Activated CD4-positive, alpha-beta T cell treated with anti-CD3 and anti-CD28 coated beads for 48 hours (primary cell): ENCODE data around the gene KCNJ4.
"Not testable (repeated sequence)": the region's sequence is repeated elsewhere in the genome, so short reads cannot be mapped to it uniquely, and the experiment has no call there.

Experiments used
- DNase-seq: peaks from one replicate; pipeline ENCODE4 v3.0.0-alpha.2; 2020

KCNJ4 gene

DNA sequence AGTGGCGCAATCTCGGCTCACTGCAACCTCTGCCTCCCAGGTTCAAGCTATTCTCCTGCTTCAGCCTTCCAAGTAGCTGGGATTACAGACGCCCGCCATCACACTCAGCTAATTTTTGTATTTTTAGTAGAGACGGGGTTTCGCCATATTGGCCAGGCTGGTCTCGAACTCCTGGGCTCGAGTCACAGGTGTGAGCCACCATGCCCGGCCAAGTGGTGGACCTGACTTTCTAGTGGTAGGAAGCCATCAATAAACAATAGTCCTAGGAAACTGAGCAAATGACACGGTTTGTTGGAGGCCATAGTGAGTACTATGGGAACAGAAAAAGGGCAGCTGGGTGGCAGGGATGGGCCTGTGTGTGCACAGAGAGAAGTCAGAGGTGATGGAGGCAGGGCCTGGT lies 15.2 kb upstream of the KCNJ4 start:
- DNase-seq, result not testable (repeated sequence)

DNA sequence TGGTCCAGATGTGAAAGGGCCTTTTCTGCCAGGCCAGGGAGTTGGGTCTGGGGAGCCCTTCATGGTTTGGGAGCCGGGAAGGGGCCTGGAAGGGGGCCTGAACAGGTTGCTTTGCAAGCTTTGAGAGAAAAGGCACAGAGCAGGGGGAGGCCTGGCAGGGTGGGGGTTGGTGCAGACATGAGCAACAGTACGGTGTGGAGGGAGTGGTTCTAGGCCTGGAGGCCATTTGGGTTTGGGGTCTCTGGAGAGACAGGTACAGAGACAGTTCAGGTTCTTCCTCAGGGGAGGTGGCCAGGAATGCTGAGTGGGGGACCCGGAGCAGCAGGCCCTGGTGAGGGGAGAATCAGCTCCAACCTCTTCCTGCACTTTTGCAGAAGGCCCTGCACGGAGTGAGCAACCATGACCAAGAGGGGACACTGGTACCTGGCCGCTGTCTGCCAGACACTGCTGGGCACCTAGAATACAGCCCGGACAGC lies 14.3 kb upstream of the KCNJ4 start:
- DNase-seq, result no peak

DNA sequence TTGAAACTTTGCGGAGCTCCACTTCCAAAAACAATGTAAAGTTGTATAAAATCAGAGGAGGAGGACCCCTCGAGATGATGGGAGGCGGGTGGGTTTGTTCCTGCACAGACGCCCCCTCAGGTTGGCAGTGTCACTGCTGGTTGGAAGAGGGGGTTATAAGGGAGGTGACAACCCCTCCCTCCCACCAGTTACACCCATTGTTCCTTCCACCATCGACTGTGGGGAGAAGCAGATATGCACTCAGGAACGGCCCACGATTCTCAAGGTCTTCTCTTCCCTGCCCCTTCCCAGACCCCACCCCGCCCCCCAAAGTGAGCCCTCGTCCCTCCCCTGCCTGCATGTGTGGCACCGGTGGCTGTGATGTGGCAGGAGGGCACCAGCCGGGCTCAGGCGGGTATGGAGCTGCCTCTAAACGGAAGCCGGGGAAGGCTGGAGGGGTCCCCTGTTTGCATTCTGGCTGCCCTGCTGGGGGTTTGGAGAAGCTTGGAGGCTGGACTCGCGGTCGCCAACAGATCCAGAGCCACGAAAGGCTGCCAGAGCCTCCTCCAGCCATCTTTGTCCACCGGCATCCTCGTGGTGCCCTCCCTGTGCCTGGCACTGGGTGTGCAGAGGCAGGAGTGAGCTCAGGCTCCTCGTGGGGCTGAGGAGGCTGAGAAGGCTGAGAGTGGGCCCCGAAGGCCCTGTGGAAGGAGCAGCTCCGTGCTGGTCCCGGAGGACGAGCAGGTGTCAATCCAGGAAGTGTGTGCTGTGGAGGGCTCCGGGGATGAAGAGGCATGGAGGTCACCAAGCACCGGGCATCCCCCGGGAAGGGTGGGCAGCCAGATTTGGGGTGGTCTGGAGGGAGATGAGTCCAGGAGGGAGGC lies 13.7 kb upstream of the KCNJ4 start:
- no peak for DNase-seq

DNA sequence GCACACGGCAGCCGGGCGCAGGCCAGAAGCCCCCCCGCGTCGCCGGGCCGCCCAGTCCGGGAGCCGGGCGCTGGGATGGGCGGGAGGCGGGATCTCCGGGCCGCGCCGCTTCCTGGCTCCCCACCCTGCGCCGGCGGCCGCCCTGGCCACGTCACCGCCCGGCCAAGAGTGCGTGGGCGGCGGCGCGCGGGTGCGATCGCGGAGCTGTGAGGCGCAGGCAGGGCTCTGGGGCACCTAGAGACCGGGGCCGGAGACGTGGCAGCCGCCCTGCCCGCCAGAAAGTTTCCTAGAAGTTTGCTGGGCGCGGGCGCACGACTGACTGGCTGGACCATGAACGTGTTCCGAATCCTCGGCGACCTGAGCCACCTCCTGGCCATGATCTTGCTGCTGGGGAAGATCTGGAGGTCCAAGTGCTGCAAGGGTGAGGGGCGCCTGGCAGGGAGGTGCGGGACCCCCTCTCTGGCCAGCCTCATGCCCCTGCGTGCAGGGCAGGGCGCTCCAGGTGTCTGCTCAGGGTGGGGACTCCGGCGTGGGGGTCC lies 13.0 kb upstream of the KCNJ4 start, which contains the start of gene KDELR3:
TSS of gene KDELR3 (plus strand) at position 193 of the 539 bp plus-strand sequence. CDS start at position 331, 138 bp downstream.
- peak; percentile 71 for DNase-seq

DNA sequence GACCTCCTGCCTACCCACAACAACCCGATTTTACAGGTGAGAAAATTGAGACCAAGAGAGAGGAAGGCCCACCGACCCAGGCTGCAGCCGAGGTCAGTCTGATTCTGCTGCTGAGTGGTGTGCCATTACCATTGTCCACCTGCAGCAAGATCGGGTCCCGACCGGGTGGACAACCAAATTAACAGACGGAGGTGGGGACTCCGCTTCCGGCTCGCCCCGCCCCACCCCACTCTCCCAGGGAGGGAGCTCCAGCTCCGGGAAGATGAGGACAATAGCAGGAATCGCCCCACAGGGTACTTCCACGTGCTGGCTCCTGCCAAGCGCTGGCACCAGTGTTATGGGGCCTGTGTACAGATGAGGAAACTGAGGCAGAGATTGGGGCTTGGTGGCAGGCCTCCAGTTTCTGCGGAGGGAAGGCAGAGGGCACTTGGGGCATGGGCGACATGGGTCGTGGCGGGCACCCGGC lies 12.5 kb upstream of the KCNJ4 start:
- DNase-seq, result no peak

DNA sequence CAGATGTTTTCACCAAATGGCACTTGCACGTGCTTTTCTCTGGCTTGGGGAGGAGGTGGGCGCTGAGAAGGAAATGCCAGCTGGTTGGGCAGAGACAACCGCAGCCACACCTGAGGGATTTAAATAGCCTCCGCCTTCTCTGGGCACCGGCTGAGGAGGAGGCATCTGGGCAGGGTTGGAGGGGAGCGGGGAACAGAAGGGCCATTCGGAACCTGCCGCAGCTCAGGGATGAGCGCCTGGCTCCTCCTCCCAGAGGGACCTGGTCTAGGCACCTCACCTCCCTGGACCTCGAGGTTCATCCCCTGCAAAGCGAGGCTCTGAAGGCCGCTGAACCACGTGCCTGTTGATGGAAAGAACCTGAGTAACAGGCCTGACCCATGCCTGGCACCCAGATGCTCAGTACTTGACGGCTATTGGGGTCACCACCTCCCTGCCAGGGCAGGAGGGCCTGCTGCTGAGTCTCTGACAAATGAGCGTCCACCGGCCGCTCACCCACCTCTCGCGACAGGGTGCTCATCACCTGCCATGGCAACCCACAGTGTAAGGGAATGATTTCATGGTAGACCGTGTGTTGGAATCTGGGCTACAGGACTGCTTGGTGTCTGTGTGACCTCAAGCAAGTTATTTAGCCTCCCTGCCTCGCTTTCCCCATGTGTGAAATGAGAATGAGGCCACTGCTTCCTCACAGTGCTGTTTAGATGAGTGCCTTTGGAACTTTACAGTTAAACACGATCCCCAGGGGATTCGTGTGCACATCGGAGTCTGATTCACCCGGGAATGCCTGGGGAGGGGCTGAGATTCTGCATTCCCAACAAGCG lies 10.9 kb upstream of the KCNJ4 start:
- no peak for DNase-seq

DNA sequence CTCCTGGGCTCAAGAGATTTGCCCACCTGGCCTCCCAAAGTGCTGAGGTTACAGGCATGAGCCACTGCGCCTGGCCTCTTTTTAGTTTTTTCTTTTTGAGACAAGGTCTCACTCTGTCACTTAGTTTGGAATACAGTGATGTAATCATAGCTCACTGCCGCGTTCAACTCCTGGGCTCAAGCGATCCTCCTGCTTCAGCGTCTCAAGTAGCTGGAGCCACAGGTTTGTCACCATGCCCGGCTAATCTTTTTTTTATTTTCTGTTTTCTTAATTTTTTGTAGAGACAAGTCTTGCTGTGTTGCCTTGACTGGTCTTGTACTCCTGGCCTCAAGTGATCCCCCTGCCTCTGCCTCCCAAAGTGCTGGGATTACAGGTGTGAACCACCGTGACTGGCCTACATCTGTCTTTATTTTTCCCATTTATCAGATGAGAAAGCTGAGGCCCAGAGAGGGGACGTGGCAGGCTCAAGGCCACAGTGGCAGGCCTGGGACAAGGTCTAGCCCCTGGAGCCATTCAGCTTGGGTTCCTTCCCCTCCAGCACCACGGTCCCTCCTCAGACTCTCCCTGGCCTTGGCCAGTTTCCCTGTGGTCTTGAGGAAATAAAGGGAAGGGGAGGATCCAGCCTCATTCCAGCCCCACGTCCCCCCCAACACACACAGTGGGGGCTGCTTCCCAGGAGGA lies 10.1 kb upstream of the KCNJ4 start:
- no peak for DNase-seq

DNA sequence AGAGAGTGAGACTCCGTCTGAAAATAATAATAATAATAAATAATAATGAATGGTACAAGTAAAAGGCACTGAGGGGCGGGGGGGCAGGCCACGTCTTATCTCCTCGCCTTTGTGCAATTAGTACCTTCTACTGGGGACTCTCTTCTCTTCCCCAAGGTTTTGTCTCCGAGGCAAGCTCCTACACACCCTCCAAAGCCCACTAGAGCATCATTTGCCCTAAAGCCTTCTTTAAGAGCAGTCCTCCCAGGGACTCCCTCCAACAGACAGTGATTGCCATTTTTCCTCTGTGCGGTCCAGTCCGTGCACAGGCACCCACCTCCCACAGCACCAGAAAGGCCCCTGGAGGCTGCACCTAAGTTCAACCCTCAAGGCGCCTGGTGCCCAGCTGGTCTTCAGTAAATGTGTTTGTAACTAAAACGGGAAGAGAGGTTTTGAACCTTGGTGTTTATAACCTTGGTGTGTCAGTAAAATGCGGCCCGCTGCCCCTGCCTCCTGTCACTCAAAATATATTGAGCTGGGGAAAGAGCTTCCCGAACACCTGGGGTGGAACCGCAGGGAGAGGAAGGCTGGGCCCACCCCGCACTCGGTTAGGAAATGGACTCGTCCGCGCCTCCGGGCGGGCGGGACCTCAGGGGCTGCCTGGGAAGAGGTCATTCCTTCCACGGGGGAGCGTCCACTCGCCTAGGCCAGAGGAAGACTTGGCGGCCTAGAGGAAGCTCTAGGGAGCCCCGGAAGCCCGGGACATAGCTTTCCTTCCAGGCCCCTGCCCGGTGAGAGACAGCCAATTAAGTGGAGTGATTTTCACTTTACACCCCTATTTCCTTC lies 8.2 kb upstream of the KCNJ4 start:
- DNase-seq, result no peak

DNA sequence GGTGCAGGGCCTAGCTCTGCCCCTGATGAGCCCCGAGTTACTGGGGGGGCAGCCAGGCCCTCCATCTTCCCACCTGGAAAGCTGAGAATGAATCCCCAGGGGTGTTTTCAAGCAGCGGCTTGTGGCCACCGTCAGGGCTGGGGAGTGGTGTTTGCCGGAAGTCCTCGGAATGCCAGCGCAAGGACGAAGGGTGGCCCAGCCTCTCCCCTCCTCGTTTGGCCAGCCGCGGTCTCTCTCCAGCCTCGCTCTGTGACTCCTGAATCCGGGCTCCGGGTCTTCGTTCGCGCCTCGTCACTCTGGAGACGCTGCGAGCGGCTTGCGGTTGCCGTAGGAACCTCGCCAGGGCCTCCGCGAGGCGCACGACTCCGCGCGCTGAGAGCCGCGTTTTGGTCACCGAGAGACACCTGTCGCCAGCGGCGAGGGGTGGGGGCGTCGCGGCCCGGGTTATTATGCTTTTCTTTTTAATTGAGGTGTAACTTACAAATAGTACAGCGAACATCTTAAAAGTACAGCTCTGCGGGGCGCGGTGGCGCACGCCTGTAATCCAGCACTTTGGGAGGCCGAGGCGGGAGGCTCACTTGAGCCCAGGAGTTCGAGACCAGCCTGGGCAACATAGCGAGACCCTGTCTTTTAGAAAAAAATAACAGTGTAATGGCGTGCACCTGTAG lies 6.5 kb upstream of the KCNJ4 start:
- peak; percentile 81 for DNase-seq

DNA sequence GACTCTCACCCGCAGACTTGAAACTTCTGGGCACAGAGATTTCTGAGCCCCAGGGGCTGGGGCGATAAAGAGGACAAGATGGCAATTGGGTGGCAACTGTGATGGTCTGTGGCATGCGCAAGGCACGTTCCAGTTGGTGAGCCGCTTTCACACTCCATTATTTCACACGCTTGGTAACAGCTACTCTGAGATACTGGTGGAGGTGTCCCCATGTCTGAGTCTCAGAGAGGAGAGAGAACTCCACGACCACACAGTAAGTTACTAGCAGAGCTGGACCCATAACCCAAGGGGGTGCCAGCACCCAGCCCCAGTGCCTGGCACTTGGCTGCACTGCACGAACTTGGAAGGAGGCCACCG lies 6.0 kb upstream of the KCNJ4 start:
- no peak for DNase-seq

DNA sequence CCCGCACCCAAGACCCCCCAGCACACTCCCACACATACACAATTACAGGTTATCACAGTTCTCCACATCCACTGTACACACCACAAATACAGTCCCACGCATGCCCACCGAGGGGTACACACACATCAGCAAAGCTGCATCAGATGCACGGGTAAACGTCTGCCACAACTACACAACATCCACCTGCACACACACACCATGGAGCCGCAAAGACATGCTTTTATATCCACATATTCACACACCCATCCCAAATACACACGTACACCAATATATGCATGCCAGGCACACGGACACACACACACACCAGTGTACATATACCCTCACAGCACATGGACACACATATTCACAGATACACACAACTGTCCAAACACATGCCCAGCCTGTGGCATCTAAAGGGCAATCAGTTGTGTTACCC lies 5.4 kb upstream of the KCNJ4 start:
- DNase-seq, result no peak

DNA sequence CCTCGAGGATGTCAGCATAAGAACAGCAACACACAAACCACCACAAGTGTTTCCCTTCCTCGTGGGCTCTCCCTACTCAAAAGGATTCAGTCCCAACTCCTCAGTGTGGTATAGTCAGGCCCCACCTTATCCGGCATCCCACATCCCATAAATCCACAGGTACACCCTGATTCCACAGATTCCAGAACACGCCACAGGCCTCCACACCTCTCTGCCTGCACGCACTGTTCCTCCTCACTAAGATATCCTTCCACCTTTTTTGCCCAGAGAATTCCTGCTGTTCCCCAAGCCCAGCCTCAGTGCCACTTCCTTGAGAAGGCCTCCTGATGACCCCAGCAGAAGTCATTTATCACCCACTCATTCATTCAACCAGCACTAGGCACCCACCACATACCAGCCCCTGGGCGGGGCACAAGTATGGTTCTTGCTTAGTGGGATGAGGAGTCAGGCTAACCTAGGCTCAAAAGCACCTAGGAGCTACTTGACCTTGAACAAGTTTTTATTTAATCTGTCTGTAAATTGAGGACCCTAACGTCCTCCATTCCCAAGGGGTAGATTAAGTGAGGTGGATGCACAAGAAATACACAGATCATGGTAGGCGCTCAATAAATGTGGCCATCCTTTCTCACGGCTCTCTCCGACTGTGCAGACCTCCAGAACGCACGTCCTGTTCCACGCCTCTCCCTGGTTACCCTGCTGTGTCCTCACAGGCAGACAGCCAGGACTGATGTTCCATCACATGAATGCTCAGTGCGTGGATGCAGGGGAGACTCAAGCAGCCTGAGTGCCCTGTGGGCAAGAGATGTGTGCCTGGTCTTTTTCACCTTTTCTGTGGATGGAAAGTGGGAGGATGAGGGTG lies 2.1 kb upstream of the KCNJ4 start:
- no peak for DNase-seq

DNA sequence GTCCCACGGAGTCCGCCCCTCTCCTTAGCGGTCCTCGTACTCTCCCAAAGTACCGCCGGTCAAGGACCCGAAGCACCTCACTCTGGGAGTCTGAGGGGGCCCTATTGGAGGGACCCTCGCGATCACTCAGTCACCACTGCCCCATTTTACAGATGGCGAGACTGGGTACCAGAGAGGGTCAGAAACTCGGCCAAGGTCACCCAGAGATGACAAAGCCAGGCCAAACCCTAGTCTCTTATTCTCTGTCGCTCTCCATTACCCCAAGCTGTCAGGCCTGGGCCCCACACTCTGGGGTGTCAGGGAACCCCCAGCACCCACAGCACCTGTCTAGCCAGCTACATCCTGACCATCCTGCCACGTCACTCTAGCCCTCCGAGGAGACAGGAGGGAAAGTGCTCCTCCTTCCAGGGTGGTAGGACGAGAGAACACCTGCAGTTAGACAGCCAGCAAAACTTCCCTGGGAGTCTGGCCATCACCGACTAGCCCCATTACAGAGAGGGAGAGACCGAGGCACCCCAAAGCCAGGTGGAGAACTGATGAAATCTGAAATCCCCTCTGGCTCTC lies 1.4 kb upstream of the KCNJ4 start:
- DNase-seq, result no peak

DNA sequence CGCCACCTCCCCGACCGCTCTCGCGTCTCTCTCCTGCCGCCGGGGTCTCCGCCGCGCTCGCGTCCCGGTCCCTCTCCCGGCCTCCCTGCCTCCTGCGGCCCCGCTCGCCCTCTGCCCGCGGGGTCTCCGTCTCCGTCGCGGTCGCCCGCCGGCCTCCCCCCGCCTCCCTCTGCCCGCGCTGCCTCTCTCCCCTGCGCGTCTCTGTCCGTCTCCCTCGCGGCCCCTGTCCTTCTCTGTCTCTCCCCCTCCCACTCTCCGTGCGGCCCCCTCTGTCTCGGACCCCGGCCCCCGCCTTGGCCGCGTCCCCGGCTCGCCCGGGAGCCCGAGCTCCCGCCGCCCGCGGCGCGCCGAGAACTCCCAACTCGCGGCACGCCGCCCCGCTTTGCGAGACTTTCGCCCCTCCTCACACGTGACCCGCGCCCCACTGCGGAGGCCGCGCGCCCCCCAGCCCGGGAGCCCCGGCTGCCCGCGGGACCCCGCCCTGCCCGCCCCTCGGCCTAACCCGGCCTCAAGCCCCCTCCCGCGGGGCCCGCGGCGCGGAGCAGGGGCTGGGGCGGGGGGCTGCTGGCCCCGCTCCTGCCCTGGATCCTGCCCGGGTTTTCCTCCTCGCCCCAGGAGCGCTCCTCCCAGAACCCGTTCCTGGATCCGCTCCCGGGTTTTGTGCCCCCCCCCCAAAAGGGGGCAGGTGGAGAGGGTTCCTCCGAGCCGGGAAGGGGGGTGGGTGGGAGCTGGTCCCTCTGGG lies 702 bp upstream of the KCNJ4 start:
- peak; percentile 35 for DNase-seq

DNA sequence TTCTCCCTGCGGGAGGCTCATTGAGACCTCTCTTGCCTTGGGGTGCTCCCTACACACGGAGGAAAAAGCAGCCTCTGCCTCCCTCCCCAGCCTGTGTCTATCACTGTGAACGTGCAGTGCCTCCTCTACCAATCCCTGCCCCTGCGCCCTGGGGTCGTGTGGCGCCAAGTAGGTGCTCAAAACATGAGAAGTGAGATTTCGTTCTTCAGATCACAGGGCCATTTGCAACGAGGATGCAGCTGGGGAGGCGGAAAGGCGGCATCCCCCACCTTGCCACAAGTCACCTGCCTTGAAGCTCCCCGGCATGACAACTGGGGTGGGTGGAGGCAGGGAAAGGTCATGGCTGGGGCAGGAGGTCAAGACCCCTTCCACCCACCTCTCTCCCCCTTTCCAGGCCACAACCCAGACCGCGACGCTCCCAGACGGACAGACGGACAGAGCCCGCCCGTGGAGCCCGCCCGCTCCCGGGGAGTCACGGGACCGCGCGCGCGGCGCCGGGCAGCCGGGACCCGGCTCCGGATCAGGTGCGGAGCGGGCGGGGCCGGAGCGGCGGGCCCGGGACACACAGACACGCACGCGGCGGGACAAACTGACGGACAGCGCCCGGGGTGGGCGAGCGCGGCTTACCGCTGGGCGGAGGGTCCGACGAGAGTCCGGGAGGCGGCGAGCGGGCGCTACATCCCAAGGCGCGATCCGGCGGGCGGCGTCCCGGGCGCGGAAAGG lies 485 bp downstream of the KCNJ4 start:
- peak; percentile 18 for DNase-seq

DNA sequence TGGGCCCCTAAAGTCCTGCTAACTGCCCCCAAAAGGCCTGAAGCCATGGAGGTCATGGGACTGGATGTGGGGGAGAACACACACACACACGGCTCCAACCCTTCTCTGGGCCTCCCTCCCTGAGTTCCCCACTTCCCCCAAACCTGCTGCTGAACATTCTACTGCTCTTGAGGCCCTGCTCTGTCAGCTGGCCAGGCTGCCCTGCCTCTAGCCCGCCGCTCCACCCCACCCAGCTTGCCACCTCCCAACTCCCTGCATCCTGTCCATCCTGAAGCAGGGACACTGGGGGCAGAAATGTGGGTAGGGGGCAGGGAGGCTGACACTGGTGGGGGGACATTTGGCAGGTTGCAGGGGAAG lies 1.0 kb downstream of the KCNJ4 start:
- DNase-seq, result no peak

DNA sequence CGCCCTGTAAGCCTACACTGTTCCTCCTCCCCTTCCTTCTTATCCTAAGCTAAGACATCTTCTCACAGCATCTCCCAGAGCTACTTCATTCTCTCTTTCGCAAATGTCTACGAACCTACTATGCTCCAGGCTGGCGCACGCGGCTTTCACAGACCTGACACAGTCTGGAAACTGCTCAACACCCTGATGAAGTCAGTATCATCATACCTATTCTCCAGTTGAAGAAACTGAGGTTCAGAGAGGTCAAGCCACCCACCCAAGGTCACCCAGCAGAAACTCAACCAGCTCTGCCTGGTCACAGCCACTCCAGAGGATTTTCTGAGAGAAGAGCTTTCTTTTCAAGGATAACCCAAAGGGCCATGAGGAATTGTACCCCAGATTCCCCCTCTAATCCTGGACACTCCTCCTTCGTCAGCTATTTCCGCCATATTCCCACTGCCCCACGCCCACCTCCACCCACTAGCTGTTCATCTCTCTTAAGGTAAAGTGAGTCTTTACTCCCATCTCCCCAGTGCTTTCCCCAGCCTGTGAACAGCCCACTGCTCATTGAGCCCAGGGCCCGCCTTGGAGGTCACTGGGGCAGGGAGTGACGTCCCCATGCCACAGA lies 1.8 kb downstream of the KCNJ4 start:
- DNase-seq, result no peak

DNA sequence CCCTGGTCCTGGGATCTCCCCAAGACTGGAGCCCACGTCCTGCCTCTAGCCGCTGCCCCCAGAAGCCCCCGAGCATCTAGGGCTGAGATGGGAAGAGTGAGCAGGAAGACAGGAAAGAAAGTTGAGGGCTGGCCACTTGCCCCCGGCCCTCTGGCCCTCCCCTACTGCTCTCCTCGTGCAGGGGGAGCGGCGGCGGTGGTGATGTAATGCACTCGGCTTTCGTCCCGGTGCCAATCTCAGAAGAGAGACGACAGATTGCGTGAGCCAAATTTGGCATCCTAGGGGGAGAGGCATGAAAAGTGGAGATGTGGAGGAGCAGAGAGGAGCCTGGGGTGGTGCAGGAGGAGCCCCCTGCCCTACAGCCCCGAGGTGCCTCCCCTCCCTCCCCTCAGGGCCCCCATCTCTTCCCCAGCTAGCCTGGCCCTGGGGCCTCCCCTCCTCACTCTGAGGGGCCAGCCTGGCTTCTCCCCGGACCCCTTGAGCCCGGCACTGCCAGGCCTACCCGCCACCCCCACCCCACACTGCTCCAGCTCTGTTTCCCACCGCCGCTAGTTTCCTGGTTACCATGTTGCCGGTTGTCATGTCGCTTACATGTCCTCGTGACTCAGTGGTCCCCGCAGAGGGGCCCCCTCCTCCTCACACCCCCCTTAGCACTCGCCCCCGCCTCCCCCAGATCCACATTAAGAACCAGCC lies 2.5 kb downstream of the KCNJ4 start:
- DNase-seq, result no peak
